ENCODE results near the gene RPEL1.

- TF ChIP-seq, protein P1, sequence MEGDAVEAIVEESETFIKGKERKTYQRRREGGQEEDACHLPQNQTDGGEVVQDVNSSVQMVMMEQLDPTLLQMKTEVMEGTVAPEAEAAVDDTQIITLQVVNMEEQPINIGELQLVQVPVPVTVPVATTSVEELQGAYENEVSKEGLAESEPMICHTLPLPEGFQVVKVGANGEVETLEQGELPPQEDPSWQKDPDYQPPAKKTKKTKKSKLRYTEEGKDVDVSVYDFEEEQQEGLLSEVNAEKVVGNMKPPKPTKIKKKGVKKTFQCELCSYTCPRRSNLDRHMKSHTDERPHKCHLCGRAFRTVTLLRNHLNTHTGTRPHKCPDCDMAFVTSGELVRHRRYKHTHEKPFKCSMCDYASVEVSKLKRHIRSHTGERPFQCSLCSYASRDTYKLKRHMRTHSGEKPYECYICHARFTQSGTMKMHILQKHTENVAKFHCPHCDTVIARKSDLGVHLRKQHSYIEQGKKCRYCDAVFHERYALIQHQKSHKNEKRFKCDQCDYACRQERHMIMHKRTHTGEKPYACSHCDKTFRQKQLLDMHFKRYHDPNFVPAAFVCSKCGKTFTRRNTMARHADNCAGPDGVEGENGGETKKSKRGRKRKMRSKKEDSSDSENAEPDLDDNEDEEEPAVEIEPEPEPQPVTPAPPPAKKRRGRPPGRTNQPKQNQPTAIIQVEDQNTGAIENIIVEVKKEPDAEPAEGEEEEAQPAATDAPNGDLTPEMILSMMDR (IDR thresholded peaks at IDR 0.05; ENCODE audit: insufficient read depth, low read length, poor library complexity, severe bottlenecking) = no peak
- no peak for TF ChIP-seq EZH2phosphoT487 (conservative IDR thresholded peaks at IDR 0.05; ENCODE audit: low read length)
Observed at GRCh38 chr10:103282961-103283360, 37.3 kb downstream of the RPEL1 start.
